K562 (cell line): ENCODE data around the gene ADCY5.

Experiments
- EZH2 ChIP-seq: IDR thresholded peaks from 2 replicates; pipeline ENCODE4 v1.6.1; 2012; ENCODE audit warnings: low read depth, mild to moderate bottlenecking, inconsistent platforms, low read length, borderline replicate concordance
- ILK ChIP-seq: fragments of 450-650 bp; IDR thresholded peaks from 2 replicates; pipeline ENCODE4 v1.6.1; 2016; ENCODE audit warnings: missing genetic modification characterization, low read depth, mild to moderate bottlenecking, missing compliant biosample characterization, moderate library complexity, borderline replicate concordance
- JUNB ChIP-seq: fragments of 450-650 bp; formaldehyde crosslinking; conservative IDR thresholded peaks from 2 replicates; pipeline ENCODE4 v1.4.0; 2020; ENCODE audit warnings: mild to moderate bottlenecking
- RAD21 ChIP-seq, 2 experiments: fragments of 250-450 bp in 1 of 2; fragments of 450-650 bp in 1 of 2; sonication (Bioruptor Pico) in 1 of 2; formaldehyde crosslinking in 1 of 2; IDR thresholded peaks in 1 of 2; conservative IDR thresholded peaks in 1 of 2; 2 replicates each; pipeline versions ENCODE4 v1.4.0 to v1.8.0; 2020 to 2022; ENCODE audit warnings: mild to moderate bottlenecking in 2 of 2, moderate library complexity in 1 of 2

DNA sequence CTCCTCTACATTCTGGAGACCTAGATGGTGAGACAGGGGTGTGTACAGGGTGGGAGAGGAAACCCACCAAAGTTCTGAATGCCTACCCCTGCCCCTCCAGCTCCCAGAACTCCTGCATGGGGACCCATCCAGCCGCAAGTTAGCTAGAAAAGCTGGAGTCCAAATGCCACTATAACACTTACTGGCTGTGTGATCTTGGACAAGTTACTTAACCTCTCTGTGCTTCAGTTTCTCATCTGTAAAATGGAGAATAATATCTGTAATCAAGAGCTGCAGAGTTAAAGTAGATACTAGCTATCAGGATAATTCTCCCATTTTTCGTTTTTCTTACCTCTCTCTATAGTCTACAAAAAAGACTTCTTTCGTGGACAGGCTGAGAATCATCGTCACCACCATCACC, 63.4 kb downstream of the ADCY5 start:
- TF ChIP-seq JUNB (CRISPR knock-in tag) (no peak), EZH2 (no peak), ILK (no peak), RAD21 (CRISPR knock-in tag; conservative IDR thresholded peaks at IDR 0.05 in 1 of 2, IDR thresholded peaks at IDR 0.05 in 1 of 2) (no peak)
